OCI-M1 (cell line): ENCODE measurements around the gene PPP2R1B.

Experiments
- DNase-seq: peaks from one replicate; lab custom pipeline; 2025; lab: John Stamatoyannopoulos, UW

PPP2R1B gene

GRCh38 chr11:111782109-111782741 lies 16.0 kb upstream of the PPP2R1B start:
- DNase-seq, result no peak

DNA sequence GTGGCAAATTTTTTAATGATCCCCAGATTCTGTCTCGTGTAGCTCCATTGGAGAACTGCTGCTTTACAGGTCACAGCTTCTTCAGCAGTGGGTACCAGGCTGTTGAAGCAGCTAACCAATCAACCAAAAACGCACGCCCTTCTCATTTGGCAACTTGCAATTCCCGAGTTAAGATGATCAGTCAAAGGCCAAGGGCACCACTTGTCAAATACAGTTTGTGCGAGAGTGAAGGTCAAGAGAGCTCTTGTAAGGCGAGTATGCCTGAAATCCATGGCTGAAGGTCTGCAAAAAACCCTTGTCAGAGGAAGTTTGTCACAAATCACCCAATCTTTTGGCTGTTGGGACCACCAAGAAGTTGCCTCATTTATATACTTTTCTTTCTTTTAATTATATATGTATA lies 12.9 kb upstream of the PPP2R1B start:
- DNase-seq, result no peak

DNA sequence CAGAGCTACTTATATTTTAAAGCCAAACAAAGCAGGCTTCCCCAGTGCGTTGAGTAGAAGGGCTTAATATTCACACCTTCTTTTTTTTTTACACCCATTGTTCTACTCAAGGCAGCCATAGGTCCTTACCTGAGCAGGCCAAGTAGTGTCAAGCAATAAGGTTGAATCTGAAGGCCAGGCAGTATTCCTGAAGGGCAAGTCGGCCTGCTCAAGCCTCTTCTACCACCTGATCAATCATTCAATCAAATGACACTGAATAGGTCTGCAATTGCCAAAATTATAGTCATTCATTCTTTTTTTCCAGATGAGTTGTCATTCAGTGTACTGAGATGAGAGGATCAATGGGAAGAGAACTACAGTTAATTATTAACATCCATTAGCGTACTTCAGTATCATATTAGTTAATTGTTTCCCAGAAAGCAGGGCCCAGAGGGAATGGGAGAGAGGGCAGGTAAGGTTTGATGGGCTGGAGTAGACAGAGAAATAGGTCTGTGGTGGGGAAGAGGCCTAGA lies 11.9 kb upstream of the PPP2R1B start:
- no peak for DNase-seq

DNA sequence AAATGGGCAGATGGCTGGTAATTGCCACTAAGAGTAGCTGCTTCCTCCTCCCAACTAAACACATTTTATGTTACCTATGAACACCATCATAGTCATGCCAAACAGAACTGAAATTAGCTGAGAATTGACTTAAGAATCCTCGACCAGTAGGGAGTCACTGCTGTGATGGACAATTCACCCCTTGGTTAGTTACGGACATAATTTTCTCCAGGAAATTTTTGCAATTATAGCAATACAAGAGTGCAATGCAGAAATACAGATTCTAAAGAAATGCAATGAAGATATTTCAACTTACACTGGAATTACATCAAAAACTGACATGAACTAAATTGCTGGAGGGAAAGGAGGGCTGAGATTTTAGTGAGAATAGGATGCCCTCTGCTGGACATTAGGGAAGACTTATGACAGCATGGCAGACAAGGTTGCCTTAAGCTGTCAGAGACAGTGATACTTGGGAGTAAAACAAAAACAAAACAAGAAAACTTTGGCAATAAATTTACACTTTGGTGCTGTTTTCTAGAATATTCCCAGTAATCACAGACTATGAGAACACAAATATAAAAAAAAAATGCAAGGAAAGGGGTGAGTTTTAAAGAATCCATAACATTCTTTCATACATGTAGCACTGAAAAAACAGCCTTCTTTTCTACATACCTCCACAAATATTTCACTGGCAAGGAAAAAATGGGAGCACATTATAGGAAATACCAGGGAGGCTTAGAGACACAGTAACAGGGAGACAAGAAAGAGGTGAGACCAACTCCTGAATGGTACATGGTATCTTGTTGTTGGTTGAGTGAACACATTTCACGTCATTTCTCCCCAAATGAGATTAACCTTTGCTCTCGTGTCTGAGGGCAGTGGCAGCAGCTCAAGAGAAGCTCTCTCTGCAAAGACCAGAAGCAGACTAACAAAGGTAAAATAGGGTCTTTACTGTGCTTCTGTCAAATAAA lies 11.2 kb upstream of the PPP2R1B start:
- peak; percentile 87 for DNase-seq

GRCh38 chr11:111776398-111777093 lies 10.4 kb upstream of the PPP2R1B start:
- peak; percentile 42 for DNase-seq

DNA sequence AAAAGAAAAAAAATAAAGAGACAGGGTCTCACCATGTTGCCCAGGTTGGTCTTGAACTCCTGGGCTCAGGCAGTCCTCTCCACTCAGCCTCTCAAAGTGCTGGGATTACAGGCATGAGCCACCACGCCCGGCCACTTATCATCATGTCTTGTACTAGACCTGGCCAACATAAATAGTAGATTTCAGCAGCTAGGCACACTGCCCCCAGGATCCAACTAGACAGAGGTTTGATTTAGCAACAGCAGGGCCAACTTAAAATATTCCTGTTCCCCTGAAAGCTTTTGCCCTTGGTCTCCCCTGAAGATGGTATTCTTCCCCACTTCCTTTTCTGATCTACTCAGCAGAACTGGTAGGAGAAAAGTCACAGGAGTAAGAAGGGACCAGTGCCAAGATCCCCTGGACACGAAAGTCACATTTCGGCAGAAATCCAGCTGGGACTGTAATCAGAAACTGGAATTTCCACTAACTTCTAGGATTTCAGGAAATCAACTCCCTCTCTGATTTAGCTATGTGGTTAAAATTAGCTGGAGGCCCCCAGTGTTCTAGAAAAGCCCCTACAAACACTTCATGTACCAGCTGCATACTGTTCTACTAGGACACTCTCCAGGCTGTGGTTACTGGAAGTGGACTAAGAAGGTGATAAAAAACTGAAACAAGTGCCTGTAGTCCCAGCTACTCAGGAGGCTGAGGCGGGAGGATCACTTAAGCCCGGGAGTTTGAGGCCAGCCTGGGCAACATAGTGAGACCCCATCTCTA lies 8.9 kb upstream of the PPP2R1B start:
- DNase-seq, result no peak

DNA sequence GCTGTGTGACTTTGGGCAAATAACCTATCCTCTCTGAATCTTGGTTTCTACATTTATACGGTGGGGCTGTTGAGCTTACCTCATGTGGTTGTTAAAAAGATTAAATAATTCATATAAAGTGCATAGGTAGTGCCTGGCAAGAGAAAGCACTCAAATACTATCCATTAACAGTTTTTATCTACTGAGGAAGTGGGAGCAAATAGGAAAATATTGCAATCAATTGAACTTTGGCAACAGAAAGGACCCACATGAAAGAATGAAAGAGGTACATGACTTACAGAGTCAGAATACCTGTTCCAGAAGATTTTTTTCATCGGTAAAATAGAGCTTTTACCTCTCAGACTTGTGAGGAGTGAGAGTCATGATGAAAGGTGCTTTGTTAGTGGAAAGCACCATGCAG lies 6.3 kb upstream of the PPP2R1B start:
- DNase-seq, result no peak

- peak; percentile 19 for DNase-seq
Observed at GRCh38 chr11:111771205-111771604, 5.0 kb upstream of the PPP2R1B start.

DNA sequence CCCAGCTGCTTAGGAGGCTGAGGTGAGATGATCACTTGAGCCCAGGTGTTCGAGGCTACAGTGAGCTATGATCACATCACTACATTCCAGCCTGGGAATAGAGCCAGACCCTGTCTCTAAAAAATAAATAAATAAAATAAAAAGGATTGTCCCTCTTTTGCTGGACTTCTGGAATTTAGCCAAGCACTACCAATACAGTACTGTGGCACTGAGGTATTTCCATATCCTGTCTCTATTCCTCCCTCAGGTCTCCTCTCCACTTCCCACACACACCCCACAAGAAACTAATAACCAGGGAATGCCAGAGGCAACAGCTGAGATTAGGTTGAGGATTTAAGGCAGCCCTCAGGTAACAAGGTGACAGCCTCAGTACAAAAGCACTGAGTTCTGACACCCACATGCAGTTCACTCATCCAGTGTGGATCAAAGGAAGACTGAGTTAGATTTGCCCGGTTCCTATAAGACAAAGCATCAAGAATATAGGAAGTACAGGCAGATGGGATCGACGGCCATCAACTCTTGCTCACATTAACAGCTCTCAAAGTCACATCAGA lies 4.5 kb upstream of the PPP2R1B start:
- DNase-seq, result no peak

DNA sequence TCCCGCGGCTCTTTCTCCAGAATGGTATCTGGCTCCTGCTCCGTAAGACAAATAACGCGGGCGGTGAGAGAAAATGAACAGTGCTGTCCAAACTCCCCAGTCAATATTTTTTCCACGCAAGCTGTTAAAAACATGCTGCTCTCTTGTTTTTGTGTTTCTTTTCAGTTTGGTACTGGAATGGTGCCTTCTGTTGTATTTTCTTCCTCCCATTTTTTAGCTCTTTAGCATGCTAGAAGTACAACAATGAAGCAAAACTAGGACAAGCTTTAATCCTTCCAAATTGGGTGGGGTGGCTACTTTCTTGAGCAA lies 599 bp upstream of the PPP2R1B start:
- no peak for DNase-seq

- DNase-seq, result peak; percentile 78
Observed at GRCh38 chr11:111765320-111765983, 737 bp downstream of the PPP2R1B start.

- DNase-seq, result no peak
Observed at GRCh38 chr11:111764621-111765020, 1.6 kb downstream of the PPP2R1B start.

DNA sequence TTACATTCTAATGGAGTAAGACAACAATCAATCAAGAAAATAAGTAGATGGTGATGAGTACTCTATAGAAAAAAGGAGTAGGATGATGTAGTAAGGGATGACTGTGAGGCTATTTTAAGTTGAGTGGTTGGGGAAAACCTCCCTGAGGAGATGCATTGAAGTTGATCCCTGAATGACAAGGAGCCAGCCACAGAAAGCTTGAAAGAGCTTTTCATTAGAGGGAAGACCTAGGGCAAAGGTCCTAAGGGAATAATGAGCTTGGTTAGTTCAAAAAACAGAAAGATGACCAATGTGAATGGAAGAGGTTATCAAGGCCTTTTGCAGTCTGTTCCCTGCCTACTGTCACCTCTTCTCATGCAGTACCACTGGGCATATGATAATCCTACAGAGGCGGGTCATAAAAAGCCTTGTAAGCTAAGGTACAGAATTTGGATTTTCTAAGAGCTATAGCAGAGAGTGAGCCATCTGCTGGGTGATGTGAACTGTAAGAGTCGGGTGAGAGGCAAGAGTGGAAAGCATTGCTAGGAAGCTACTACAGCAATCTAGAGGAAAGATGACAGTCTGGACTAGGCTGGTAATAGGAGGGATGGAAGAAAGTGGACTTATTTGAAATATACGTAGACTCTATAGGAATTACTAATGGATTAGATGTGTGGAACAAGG lies 3.1 kb downstream of the PPP2R1B start:
- DNase-seq, result peak; percentile 22

DNA sequence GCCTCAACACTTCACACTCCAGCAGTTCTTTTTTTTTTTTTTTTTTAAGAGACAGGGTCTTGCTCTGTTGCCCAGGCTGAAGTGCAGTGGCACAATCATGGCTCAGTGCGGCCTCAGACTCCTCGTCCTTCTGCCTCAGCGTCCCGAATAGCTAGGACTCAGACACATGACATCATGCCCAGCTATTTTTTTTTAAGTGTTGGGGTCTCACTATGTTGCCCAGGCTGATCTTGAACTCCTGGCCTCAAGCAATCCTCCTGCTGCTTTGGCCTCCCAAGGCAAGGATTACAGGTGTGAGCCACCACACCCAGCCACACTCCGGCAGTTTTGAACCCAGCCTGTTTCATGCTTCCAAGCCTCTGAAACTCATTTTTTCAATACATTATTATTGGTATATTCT lies 3.7 kb downstream of the PPP2R1B start:
- no peak for DNase-seq

GRCh38 chr11:111761036-111761435 lies 5.2 kb downstream of the PPP2R1B start:
- no peak for DNase-seq

GRCh38 chr11:111759778-111760407 lies 6.3 kb downstream of the PPP2R1B start:
- no peak for DNase-seq

- no peak for DNase-seq
Observed at GRCh38 chr11:111759376-111759775, 6.8 kb downstream of the PPP2R1B start.

GRCh38 chr11:111756097-111756496 lies 10.1 kb downstream of the PPP2R1B start:
- no peak for DNase-seq

GRCh38 chr11:111749646-111750045 lies 16.5 kb downstream of the PPP2R1B start:
- no peak for DNase-seq
